SK-N-SH (cell line): Measurements from ENCODE around the gene THSD7A. TPM values are rescaled to one million over a fixed set of nuclear protein-coding genes. Genes with fewer than 3 reads are reported as not detected.

ENCODE experiments used
- CTCF ChIA-PET: fragments of 300-600, 350-600 bp; formaldehyde crosslinking; extraction: SDS; loops from one replicate; lab custom pipeline; 2021; lab: Yijun Ruan, JAX
- POLR2A ChIA-PET: fragments of 350-600 bp; sonication (Branson Sonifier 250); formaldehyde crosslinking; extraction: SDS; loops from one replicate; lab custom pipeline; 2020; ENCODE audit warnings: antibody characterized with exemption, inconsistent platforms; lab: Yijun Ruan, JAX
- DNase-seq: peaks from one replicate; pipeline ENCODE4 v3.0.0; 2012
- H2AFZ ChIP-seq: fragments of 200-600 bp; sonication (generic); 2 replicates; pipeline ENCODE4 v1.8.1; 2016; ENCODE audit warnings: antibody characterized with exemption, mild to moderate bottlenecking, low read depth
- H3F3A ChIP-seq: fragments of 200-600 bp; sonication (generic); replicated peaks from 2 replicates; pipeline ENCODE3; 2016; ENCODE audit warnings: antibody characterized with exemption, mild to moderate bottlenecking; ENCODE audit not compliant: insufficient read depth
- H3K27ac ChIP-seq, 2 experiments: fragments of 200-500 bp in 1 of 2; fragments of 200-600 bp in 1 of 2; sonication (Bioruptor generic) in 1 of 2; sonication (generic), shearing (Covaris generic) in 1 of 2; 2 replicates each; pipeline versions ENCODE4 v1.5.1 to v1.6.1; 2014 to 2016; ENCODE audit warnings: low read depth in 2 of 2, inconsistent platforms in 1 of 2, low read length in 1 of 2, mild to moderate bottlenecking in 1 of 2, mixed read lengths in 1 of 2
- H3K27me3 ChIP-seq: fragments of 200-600 bp; sonication (generic), shearing (Covaris generic); 2 replicates; pipeline ENCODE4 v1.6.1; 2016; ENCODE audit warnings: mixed run types; ENCODE audit not compliant: insufficient read depth
- H3K36me3 ChIP-seq, 2 experiments: fragments of 200-500 bp in 1 of 2; fragments of 200-600 bp in 1 of 2; sonication (Bioruptor generic) in 1 of 2; sonication (generic) in 1 of 2; replicated peaks in 1 of 2; 2 replicates each; pipeline versions ENCODE3 to v1.5.1; 2014 to 2016; ENCODE audit warnings: low read length in 1 of 2, mild to moderate bottlenecking in 1 of 2; ENCODE audit not compliant: insufficient read depth in 2 of 2, control insufficient read depth in 1 of 2
- H3K4me1 ChIP-seq, 2 experiments: fragments of 200-500 bp in 1 of 2; fragments of 200-600 bp in 1 of 2; sonication (Bioruptor generic) in 1 of 2; sonication (generic), shearing (Covaris generic) in 1 of 2; 2 replicates each; pipeline versions ENCODE4 v1.5.1 to v1.6.1; 2014 to 2016; ENCODE audit warnings: low read depth in 1 of 2, low read length in 1 of 2, mixed run types in 1 of 2; ENCODE audit not compliant: insufficient read depth in 2 of 2, control insufficient read depth in 1 of 2
- H3K4me2 ChIP-seq: fragments of 200-600 bp; sonication (generic), shearing (Covaris generic); 2 replicates; pipeline ENCODE4 v1.6.1; 2017; ENCODE audit warnings: mixed run types
- H3K4me3 ChIP-seq, 2 experiments: fragments of 200-500 bp in 1 of 2; fragments of 200-600 bp in 1 of 2; sonication (Bioruptor generic) in 1 of 2; sonication (generic), shearing (Covaris generic) in 1 of 2; 2 replicates each; pipeline versions ENCODE4 v1.5.1 to v1.8.1; 2014 to 2016; ENCODE audit warnings: low read depth in 2 of 2, inconsistent platforms in 1 of 2, low read length in 1 of 2, mild to moderate bottlenecking in 1 of 2, mixed read lengths in 1 of 2, moderate library complexity in 1 of 2
- H3K79me2 ChIP-seq: fragments of 200-600 bp; sonication (generic); 2 replicates; pipeline ENCODE4 v1.8.1; 2017; ENCODE audit warnings: mild to moderate bottlenecking; ENCODE audit not compliant: insufficient read depth
- H3K9ac ChIP-seq: fragments of 200-600 bp; sonication (generic); 2 replicates; pipeline ENCODE4 v1.6.1; 2017; ENCODE audit warnings: mixed run types
- H3K9me2 ChIP-seq: fragments of 200-600 bp; sonication (generic); 2 replicates; pipeline ENCODE4 v1.6.1; 2017; ENCODE audit warnings: mixed run types
- H3K9me3 ChIP-seq: fragments of 200-600 bp; sonication (generic); 2 replicates; pipeline ENCODE4 v1.6.1; 2017; ENCODE audit warnings: mixed run types, mild to moderate bottlenecking, moderate library complexity
- H4K20me1 ChIP-seq: fragments of 200-600 bp; sonication (generic); 2 replicates; pipeline ENCODE4 v1.6.1; 2017; ENCODE audit warnings: mild to moderate bottlenecking, mixed run types; ENCODE audit not compliant: insufficient read depth
- CHD2 ChIP-seq: fragments of 150-350 bp; IDR thresholded peaks from 2 replicates; pipeline ENCODE4 v1.6.1; 2018; ENCODE audit warnings: low read length; ENCODE audit not compliant: partially characterized antibody
- CTCF ChIP-seq: fragments of 200-600 bp; sonication (generic); IDR thresholded peaks from 2 replicates; pipeline ENCODE4 v1.6.1; 2017; ENCODE audit warnings: antibody characterized with exemption, mild to moderate bottlenecking, moderate library complexity
- ELF1 ChIP-seq: IDR thresholded peaks from 2 replicates; pipeline ENCODE4 v1.4.0; 2012
- EP300 ChIP-seq, 2 experiments: IDR thresholded peaks; 2 replicates each; pipeline versions ENCODE4 v1.4.0 to v1.6.1; 2012; ENCODE audit warnings: borderline replicate concordance in 1 of 2, low read depth in 1 of 2, low read length in 1 of 2
- FOSL2 ChIP-seq: IDR thresholded peaks from 2 replicates; pipeline ENCODE4 v1.4.0; 2012; ENCODE audit warnings: low read depth, mild to moderate bottlenecking, moderate library complexity, borderline replicate concordance
- GABPA ChIP-seq: IDR thresholded peaks from 2 replicates; pipeline ENCODE4 v1.4.0; 2012; ENCODE audit warnings: low read depth, mild to moderate bottlenecking
- IRF3 ChIP-seq: fragments of 150-350 bp; IDR thresholded peaks from 2 replicates; pipeline ENCODE4 v1.6.1; 2016; ENCODE audit warnings: mild to moderate bottlenecking, low read depth, low read length
- MEF2A ChIP-seq: IDR thresholded peaks from 2 replicates; pipeline ENCODE4 v1.4.0; 2012; ENCODE audit warnings: low read depth, borderline replicate concordance
- NFIC ChIP-seq: IDR thresholded peaks from 2 replicates; pipeline ENCODE4 v1.4.0; 2012; ENCODE audit warnings: borderline replicate concordance
- NRF1 ChIP-seq: IDR thresholded peaks from 2 replicates; pipeline ENCODE4 v1.6.1; 2012; ENCODE audit warnings: low read depth, mild to moderate bottlenecking, low read length
- POLR2AphosphoS5 ChIP-seq: IDR thresholded peaks from 2 replicates; pipeline ENCODE4 v1.6.1; 2012; ENCODE audit warnings: low read depth, low read length
- RXRA ChIP-seq: IDR thresholded peaks from 2 replicates; pipeline ENCODE4 v1.4.0; 2012; ENCODE audit warnings: low read depth, mild to moderate bottlenecking, borderline replicate concordance
- TAF1 ChIP-seq: IDR thresholded peaks from 2 replicates; pipeline ENCODE4 v1.6.1; 2012; ENCODE audit warnings: low read depth, mild to moderate bottlenecking, low read length, moderate library complexity, borderline replicate concordance
- TCF12 ChIP-seq: IDR thresholded peaks from 2 replicates; pipeline ENCODE4 v1.4.0; 2012
- WGBS: methylation state at CpG from one replicate; pipeline ENCODE4 v1.1.6; 2017; ENCODE audit warnings: low lambda C conversion rate; 5-methylcytosine and 5-hydroxymethylcytosine counted together
- polyA plus RNA-seq, 3 experiments: library from polyadenylated mRNA; depleted of rRNA; stranded (reverse); fragments of >200 nt; gene quantifications; 2 replicates each; pipeline ENCODE4 v1.2.3, GENCODE V29; 2012
- TF ChIP-seq, protein P1 (sequence below): IDR thresholded peaks from 2 replicates; pipeline ENCODE4 v1.4.0; 2012; ENCODE audit warnings: low read depth, borderline replicate concordance
- TF ChIP-seq, protein P2 (sequence below): IDR thresholded peaks from 2 replicates; pipeline ENCODE4; 2012
- TF ChIP-seq, protein P3 (sequence below): IDR thresholded peaks from 2 replicates; pipeline ENCODE4 v1.4.0; 2012; ENCODE audit warnings: low read depth
- TF ChIP-seq, protein P4 (sequence below): fragments of 150-350 bp; IDR thresholded peaks from 2 replicates; pipeline ENCODE4 v1.6.1; 2017; ENCODE audit warnings: antibody characterized with exemption, low read length, low read depth, borderline replicate concordance
- TF ChIP-seq, protein P5 (sequence below): IDR thresholded peaks from 2 replicates; pipeline ENCODE4 v1.6.1; 2012; ENCODE audit warnings: mild to moderate bottlenecking, low read depth, low read length, moderate library complexity

Gene THSD7A
- polyA plus RNA-seq, 1 of the 3 experiments (the other 2 are of a cell fraction): 0.16 TPM

GRCh38 chr7:11513460-11513859 is 318.5 kb downstream of the THSD7A start:
- ChIA-PET POLR2A (no interaction called here), CTCF (no interaction called here)
- no peak for DNase-seq
- Histone ChIP-seq H3K79me2 (no peaks in the 10 kb centered on the region), H3K4me3 (no peak overlapping the region), H3K4me1 (no peaks in the 10 kb centered on the region), H3F3A (no peaks in the 10 kb centered on the region), H3K9ac (no peak overlapping the region), H3K27me3 (no peaks in the 10 kb centered on the region), H3K36me3 (no peaks in the 10 kb centered on the region), H3K4me2 (no peak overlapping the region), H2AFZ (no peak overlapping the region), H4K20me1 (no peaks in the 10 kb centered on the region), H3K9me3 (no peaks in the 10 kb centered on the region), H3K27ac (no peak overlapping the region), H3K9me2 (no peaks in the 10 kb centered on the region)
- WGBS: 12% methylated on average over 1 of the region's 1 CpG
- TF ChIP-seq GABPA (no peak), NFIC (no peak), NRF1 (no peak), EP300 (IDR thresholded peaks at IDR 0.05; ENCODE audit: borderline replicate concordance in 1 of 2, low read depth in 1 of 2, low read length in 1 of 2) (no peak), RXRA (no peak), ELF1 (no peak), FOSL2 (no peak), IRF3 (no peak), POLR2AphosphoS5 (no peak), CHD2 (no peak), TAF1 (no peak), CTCF (no peak), MEF2A (no peak), TCF12 (no peak)
- TF ChIP-seq, protein P1, sequence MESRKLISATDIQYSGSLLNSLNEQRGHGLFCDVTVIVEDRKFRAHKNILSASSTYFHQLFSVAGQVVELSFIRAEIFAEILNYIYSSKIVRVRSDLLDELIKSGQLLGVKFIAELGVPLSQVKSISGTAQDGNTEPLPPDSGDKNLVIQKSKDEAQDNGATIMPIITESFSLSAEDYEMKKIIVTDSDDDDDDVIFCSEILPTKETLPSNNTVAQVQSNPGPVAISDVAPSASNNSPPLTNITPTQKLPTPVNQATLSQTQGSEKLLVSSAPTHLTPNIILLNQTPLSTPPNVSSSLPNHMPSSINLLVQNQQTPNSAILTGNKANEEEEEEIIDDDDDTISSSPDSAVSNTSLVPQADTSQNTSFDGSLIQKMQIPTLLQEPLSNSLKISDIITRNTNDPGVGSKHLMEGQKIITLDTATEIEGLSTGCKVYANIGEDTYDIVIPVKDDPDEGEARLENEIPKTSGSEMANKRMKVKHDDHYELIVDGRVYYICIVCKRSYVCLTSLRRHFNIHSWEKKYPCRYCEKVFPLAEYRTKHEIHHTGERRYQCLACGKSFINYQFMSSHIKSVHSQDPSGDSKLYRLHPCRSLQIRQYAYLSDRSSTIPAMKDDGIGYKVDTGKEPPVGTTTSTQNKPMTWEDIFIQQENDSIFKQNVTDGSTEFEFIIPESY: no peak
- TF ChIP-seq, protein P2, sequence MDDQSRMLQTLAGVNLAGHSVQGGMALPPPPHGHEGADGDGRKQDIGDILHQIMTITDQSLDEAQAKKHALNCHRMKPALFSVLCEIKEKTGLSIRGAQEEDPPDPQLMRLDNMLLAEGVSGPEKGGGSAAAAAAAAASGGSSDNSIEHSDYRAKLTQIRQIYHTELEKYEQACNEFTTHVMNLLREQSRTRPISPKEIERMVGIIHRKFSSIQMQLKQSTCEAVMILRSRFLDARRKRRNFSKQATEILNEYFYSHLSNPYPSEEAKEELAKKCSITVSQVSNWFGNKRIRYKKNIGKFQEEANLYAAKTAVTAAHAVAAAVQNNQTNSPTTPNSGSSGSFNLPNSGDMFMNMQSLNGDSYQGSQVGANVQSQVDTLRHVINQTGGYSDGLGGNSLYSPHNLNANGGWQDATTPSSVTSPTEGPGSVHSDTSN: no peak
- TF ChIP-seq, protein P3, sequence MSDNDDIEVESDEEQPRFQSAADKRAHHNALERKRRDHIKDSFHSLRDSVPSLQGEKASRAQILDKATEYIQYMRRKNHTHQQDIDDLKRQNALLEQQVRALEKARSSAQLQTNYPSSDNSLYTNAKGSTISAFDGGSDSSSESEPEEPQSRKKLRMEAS: no peak
- TF ChIP-seq, protein P4, sequence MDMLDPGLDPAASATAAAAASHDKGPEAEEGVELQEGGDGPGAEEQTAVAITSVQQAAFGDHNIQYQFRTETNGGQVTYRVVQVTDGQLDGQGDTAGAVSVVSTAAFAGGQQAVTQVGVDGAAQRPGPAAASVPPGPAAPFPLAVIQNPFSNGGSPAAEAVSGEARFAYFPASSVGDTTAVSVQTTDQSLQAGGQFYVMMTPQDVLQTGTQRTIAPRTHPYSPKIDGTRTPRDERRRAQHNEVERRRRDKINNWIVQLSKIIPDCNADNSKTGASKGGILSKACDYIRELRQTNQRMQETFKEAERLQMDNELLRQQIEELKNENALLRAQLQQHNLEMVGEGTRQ: no peak
- TF ChIP-seq, protein P5, sequence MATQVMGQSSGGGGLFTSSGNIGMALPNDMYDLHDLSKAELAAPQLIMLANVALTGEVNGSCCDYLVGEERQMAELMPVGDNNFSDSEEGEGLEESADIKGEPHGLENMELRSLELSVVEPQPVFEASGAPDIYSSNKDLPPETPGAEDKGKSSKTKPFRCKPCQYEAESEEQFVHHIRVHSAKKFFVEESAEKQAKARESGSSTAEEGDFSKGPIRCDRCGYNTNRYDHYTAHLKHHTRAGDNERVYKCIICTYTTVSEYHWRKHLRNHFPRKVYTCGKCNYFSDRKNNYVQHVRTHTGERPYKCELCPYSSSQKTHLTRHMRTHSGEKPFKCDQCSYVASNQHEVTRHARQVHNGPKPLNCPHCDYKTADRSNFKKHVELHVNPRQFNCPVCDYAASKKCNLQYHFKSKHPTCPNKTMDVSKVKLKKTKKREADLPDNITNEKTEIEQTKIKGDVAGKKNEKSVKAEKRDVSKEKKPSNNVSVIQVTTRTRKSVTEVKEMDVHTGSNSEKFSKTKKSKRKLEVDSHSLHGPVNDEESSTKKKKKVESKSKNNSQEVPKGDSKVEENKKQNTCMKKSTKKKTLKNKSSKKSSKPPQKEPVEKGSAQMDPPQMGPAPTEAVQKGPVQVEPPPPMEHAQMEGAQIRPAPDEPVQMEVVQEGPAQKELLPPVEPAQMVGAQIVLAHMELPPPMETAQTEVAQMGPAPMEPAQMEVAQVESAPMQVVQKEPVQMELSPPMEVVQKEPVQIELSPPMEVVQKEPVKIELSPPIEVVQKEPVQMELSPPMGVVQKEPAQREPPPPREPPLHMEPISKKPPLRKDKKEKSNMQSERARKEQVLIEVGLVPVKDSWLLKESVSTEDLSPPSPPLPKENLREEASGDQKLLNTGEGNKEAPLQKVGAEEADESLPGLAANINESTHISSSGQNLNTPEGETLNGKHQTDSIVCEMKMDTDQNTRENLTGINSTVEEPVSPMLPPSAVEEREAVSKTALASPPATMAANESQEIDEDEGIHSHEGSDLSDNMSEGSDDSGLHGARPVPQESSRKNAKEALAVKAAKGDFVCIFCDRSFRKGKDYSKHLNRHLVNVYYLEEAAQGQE: no peak
